ENCODE results near the gene SRMS.

The SRMS gene

DNA sequence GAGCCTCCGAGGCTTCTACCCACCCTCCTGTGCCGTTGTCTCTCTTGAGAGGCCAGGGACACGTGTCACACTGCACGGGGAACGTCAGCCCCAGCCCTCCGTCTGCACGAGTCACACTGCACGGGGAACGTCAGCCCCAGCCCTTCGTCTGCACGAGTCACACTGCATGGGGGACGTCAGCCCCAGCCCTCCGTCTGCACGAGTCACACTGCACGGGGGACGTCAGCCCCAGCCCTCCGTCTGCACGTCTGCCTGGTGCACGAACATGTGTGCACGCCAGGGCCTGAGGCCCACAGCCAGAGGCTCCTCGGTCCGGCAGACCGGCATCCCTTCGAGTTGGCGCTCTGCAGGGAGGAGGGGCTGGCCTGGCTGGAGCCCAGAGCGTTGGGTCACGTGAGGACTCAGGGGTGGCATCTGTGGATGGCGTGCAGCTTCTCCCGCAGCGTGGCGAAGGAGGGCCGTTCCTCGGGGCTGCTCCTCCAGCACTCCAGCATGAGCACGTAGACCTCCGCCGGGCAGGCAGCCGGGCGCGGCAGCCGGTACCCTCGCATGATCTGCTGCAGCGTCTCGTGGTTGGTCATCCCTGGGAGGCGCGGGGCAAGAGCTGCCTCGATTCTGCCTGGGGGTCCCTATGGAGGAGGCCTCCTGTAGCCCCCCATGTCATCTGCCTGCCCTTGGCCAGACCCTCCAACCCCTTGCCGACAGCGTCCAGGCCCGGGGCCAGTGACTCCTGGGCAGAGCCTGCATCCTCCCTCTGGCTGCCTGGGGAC, 6.9 kb downstream of the SRMS start:
- DNase-seq: peak in 7 of 10 donors; percentile 30 to 92 (median 56)
- intact Hi-C loops (cut with DNase I): no loop called here

GRCh38 chr20:63539441-63540370, 7.8 kb downstream of the SRMS start:
- DNase-seq: no peak
- intact Hi-C loops (cut with DNase I): loop anchor here (2.0 kb wide), 1 partner anchor 325 kb away; the partner anchor contains the start of gene TPD52L2

DNA sequence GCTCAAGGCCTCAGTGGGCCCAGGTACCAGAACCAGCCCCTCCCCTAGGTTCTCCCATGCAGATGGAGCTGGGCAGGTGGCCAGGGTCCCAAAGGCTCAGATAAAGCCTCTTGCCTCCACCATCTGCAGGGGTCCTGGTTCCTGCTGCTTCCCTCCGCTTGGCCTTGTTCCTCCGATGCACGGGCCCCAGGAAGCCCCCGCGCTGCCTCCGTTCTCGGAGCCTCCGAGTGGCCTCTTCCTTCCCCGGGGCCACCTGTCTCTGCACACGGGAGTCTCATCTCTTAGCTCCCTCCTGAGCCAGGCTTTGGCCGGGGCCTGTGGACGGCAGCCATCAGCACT, 8.5 kb downstream of the SRMS start:
- no peak for DNase-seq
- intact Hi-C loops (cut with DNase I): loop anchor here (2.0 kb wide), 1 partner anchor 326 kb away; the partner anchor contains the start of gene TPD52L2

GRCh38 chr20:63538204-63539091, 9.1 kb downstream of the SRMS start:
- intact Hi-C loops (cut with DNase I): loop anchor here (1.0 to 2.0 kb wide), 2 partner anchors 326 to 435 kb away; partner anchors contain the start of gene TPD52L2

GRCh38 chr20:63537525-63538203, 9.9 kb downstream of the SRMS start:
- peak; percentile 47 to 96 (median 73) for DNase-seq
- intact Hi-C loops (cut with DNase I): loop anchor here (1.0 to 2.0 kb wide), 2 partner anchors 327 to 436 kb away; partner anchors contain the start of gene TPD52L2

More at GRCh38 chr20:63538204-63539091, 9.1 kb downstream of the SRMS start:
- DNase-seq: no peak

DNA sequence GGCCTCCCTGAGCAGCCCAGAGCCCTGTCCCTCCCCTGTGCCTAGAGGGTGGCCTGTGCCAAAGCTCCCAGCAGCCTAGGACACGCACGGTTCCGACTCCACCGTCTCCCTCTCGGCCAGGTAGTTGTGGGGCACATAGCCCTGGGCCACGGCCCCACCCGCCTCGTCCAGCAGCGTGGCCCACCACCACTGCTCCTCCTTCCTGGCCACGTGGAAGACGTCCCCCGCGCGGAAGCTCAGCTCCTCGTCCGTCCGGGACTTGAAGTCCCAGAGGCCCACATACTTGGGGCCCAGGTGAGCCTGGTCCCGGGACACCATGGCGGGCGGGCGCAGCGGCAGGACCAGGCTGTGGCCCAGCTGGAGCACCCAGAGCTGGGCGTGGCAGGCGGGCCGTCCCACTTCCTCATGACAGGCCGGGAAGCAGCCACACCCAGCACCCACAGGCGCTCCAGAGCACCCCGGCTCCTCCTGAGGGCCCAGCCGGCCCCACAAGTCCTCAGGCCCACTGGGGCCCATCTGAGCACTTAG, 10.5 kb downstream of the SRMS start, which contains the start of gene PTK6:
PTK6 (minus strand) TSS at position 380 of the 528 bp plus-strand sequence; CDS start at position 318, 62 bp downstream.
- peak in 1 of 10 donors; percentile 9 for DNase-seq
- intact Hi-C loops (cut with DNase I): no loop called here

- intact Hi-C loops (cut with DNase I): no loop called here
- peak in 1 of 10 donors; percentile 7 for DNase-seq
These were observed 11.1 kb downstream of the SRMS start for GRCh38 chr20:63536241-63536977.

GRCh38 chr20:63534831-63535651, 12.5 kb downstream of the SRMS start:
- DNase-seq: peak in 5 of 10 donors; percentile 5 to 82 (median 59)
- intact Hi-C loops (cut with DNase I): no loop called here

GRCh38 chr20:63534427-63534830, 13.1 kb downstream of the SRMS start:
- peak in 1 of 10 donors; percentile 70 for DNase-seq
- intact Hi-C loops (cut with DNase I): no loop called here

DNA sequence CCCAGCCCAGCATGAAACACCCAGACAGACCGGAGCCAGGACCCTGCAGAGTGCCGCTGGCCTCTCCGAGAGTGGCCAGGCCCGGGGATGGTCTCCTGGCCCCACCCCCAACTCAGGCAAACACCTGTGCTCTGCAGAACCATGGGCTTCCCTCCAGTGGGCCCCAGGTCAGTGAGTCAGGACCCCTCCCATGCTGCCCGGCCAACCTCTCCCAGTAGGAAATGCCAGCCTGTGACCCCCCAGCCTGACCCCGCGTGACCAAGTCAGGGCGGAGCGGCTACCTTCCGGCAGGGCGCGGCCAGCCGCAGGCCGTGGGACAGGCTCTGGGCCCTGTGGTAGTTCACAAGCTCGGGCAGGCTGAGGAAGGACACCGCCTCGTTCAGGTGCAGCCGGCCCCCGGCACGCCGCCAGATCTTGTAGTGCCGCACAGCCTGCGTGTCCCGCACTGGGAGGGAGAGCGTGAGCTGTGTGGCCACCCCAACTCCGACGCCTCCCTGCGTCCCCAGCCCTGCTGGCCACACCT, 13.6 kb downstream of the SRMS start:
- intact Hi-C loops (cut with DNase I): no loop called here
- DNase-seq: peak in 4 of 10 donors; percentile 3 to 86 (median 45)

DNA sequence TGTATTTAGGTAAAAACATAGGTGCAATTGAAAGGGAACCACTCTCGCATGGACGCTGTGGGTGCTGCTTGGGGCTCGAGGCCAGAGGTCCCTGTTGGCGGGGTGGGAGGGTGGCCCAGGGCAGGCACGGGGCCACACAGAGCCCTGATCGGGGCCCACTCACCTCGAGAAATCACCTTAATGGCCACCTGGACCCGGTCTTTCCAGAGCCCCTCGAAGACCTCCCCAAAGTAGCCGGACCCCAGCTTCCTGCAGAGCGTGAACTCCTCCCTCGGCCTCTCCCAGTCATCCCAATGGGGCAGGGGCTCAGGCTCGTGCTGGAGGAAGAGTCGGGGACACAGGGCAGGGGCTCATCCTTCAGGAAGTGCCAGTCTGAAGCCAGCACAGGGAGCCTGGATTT, 14.2 kb downstream of the SRMS start:
- DNase-seq: peak in 4 of 10 donors; percentile 6 to 55 (median 26)
- intact Hi-C loops (cut with DNase I): no loop called here

- intact Hi-C loops (cut with DNase I): no loop called here
- DNase-seq: peak in 4 of 10 donors; percentile 3 to 74 (median 60)
These were observed 15.0 kb downstream of the SRMS start for GRCh38 chr20:63532449-63532971.

GRCh38 chr20:63531686-63532448, 15.7 kb downstream of the SRMS start:
- DNase-seq: peak in 3 of 10 donors; percentile 6 to 39 (median 19)
- intact Hi-C loops (cut with DNase I): no loop called here

GRCh38 chr20:63530788-63531160, 16.8 kb downstream of the SRMS start:
- DNase-seq: peak in 3 of 10 donors; percentile 52 to 77 (median 68)
- intact Hi-C loops (cut with DNase I): no loop called here

- intact Hi-C loops (cut with DNase I): no loop called here
- peak in 5 of 10 donors; percentile 5 to 77 (median 35) for DNase-seq
These were observed 17.4 kb downstream of the SRMS start for GRCh38 chr20:63529861-63530787.
